GM12872 (cell line): Measurements from ENCODE around the gene PSME1.

Experiments used
- TF ChIP-seq, protein P1 (sequence below): IDR thresholded peaks from 3 replicates; pipeline ENCODE4 v1.5.1; 2011; ENCODE audit warnings: low read depth, mild to moderate bottlenecking, low read length, moderate library complexity; ENCODE audit not compliant: insufficient read depth

The PSME1 gene

DNA sequence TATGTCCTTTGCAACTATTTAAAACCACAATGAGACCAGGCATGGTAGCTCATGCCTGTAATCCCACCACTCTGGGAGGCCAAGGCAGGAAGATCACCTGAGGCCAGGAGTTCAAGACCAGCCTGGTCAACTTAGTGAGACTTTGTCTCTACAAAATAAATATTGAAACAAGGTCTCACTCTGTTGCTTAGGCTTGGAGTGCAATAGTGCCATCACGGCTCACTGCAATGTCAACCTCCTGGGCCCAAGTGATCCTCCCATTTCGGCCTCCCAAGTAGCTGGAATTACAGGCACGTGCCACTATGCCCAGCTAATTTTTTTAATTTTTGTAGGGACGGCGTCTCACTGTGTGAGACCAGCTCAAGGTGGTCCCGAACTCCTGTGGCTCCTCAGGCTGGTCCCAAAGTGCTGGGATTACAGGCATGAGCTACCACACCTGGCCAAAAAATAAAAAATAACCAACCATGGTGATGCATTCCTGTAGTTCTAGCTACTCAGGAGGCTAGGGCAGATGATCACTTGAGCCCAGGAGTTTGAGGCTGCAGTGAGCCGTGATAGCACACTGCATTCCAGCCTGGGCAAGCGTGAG, 6.5 kb upstream of the PSME1 start:
- TF ChIP-seq, protein P1, sequence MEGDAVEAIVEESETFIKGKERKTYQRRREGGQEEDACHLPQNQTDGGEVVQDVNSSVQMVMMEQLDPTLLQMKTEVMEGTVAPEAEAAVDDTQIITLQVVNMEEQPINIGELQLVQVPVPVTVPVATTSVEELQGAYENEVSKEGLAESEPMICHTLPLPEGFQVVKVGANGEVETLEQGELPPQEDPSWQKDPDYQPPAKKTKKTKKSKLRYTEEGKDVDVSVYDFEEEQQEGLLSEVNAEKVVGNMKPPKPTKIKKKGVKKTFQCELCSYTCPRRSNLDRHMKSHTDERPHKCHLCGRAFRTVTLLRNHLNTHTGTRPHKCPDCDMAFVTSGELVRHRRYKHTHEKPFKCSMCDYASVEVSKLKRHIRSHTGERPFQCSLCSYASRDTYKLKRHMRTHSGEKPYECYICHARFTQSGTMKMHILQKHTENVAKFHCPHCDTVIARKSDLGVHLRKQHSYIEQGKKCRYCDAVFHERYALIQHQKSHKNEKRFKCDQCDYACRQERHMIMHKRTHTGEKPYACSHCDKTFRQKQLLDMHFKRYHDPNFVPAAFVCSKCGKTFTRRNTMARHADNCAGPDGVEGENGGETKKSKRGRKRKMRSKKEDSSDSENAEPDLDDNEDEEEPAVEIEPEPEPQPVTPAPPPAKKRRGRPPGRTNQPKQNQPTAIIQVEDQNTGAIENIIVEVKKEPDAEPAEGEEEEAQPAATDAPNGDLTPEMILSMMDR = no peak

DNA sequence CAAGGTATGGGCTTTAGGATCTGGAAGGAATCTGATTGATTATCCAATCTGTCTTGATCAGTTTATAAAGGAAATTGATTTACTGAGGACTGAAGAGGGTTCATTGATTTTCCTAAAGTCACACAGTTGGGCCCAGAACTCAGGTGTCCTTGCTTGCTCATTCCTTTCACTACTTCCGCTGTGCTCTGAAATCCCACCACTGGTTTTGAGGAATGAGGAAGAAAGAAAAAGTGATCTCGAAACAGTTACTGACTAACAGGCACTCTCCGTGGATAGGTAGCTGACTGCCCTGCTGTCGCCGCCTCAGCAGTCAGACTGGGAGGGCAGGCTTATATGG, 5.6 kb upstream of the PSME1 start, which contains the start of gene FITM1:
TSS of gene FITM1 (plus strand) at position 280 of the 337 bp plus-strand sequence. CDS start 905 bp downstream, outside the sequence.
- TF ChIP-seq, protein P1 = no peak

DNA sequence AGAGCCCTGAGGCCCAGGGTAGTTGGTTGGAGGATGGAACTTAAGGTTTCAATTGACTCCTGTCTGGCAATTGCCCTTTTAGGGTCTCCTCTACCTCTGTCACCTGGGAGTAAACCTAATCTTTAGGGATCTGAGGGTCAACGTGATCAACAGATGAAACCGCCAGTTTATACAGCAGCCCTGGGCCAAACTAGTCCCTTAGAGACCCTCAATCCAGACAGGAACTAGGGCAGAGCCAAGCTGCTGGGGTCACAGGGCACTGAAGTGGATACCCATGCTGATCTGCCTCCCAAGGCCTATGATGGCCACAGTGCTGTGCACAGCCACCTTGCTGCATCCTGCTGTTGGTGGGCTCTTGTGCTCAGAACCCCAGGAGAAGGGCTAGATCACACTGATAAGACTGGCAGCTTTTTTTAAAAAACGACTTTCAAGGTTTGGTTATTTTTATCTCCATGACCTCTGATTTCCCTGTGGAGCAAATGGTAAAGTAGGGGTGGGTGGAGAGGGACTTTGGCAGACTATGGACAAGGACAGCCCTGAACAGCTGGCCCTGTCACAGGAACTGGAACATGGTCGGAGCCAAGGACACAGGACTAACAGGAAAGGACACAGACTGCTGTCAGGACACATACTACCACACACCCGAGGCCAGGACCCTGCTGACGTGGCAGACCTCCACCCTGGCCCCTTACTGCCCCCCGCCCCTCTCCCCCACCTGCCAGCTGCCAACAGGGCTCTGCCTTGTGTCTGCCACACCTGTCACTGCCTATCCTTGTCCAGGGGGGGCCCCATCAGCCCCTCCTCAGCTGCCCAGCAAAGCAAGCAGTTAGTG, 5.1 kb upstream of the PSME1 start:
- TF ChIP-seq, protein P1 = no peak

DNA sequence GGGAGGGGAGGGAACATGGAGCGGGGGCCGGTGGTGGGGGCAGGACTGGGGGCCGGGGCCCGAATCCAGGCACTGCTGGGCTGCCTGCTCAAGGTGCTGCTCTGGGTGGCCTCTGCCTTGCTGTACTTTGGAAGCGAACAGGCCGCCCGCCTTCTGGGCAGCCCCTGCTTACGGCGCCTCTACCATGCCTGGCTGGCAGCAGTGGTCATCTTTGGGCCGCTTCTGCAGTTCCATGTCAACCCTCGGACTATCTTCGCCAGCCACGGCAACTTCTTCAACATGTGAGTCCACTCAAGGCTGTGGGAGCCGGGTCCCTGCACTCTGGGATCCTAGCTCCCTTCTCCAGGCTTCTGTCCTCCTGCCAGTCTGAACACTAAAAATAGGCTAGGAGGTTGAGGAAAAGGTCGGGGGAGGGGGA, 4.4 kb upstream of the PSME1 start:
- TF ChIP-seq, protein P1 = no peak

DNA sequence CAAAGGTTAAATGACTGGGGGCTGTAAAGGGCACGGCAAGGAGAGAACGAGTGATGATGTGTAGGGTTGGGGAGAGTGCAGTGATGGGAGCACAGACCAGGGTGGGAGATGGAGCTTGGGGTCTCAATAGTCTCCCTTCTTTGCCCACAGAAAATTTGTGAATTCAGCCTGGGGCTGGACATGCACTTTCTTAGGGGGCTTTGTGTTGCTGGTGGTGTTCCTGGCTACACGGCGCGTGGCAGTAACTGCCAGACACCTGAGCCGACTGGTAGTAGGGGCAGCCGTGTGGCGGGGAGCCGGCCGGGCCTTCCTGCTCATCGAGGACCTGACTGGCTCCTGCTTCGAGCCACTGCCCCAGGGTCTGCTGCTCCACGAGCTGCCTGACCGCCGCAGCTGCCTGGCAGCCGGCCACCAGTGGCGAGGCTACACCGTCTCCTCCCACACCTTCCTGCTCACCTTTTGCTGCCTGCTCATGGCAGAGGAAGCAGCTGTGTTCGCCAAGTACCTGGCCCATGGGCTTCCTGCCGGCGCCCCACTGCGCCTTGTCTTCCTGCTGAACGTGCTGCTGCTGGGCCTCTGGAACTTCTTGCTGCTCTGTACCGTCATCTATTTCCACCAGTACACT, 3.8 kb upstream of the PSME1 start:
- TF ChIP-seq, protein P1 = no peak

DNA sequence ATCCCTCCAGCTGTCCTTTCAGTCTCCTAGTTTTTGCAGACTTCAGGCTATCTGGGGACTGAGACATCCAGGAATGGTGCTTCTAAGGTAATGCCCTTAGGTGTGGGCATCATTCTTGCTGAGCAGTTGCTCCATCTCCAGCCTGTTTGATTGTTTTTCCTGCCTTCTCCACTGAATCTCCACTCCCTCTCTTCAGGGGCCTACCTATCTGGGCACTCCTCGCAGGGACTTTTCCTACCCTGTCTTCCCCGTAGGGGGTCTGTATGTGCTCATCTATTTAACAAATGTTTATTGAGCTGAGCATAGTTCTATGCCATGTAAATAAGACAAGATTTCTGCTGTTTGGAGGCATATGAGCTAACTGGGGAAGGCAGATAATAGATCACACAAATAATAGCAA, 3.0 kb upstream of the PSME1 start:
- TF ChIP-seq, protein P1 = no peak

DNA sequence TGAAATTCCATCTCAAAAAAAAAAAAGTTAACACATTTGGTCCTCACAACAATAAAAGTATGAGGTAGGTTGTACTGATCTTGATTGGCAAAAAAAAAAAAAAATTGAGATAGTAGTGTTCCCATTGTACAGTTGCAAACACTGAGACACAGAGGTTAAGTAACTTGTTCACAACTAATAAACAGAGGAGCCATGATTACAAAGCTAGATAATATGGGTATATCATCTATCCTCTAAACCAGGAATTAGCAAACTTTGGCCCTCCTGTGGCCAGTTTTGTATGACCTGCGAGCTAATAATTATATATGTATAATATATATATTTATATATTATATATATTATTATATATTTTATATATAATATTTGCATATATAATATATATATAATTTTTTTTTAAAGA, 2.3 kb upstream of the PSME1 start:
- TF ChIP-seq, protein P1 = no peak
